ENCODE data around the gene ANLN.
"Not testable (repeated sequence)": the region's sequence is repeated elsewhere in the genome, so short reads cannot be mapped to it uniquely, and the experiment has no call there.

The ANLN gene

GRCh38 chr7:36462551-36463137, 73.0 kb downstream of the ANLN start:
- no peak for DNase-seq

GRCh38 chr7:36464271-36464670, 74.6 kb downstream of the ANLN start:
- no peak for DNase-seq

- DNase-seq, result not testable (repeated sequence)
Observed at GRCh38 chr7:36466001-36466400, 76.3 kb downstream of the ANLN start.

GRCh38 chr7:36468370-36469101, 78.9 kb downstream of the ANLN start:
- DNase-seq, result no peak

GRCh38 chr7:36469236-36469635, 79.6 kb downstream of the ANLN start:
- no peak for DNase-seq

- DNase-seq, result no peak
Observed at GRCh38 chr7:36472141-36472729, 82.6 kb downstream of the ANLN start.

GRCh38 chr7:36473454-36474282, 84.0 kb downstream of the ANLN start:
- DNase-seq, result peak in 28 of 56 donors; percentile 2 to 70 (median 27)

- no peak for DNase-seq
Observed at GRCh38 chr7:36474283-36475010, 84.8 kb downstream of the ANLN start.

- no peak for DNase-seq
Observed at GRCh38 chr7:36475011-36475342, 85.3 kb downstream of the ANLN start.

GRCh38 chr7:36475381-36475780, 85.7 kb downstream of the ANLN start:
- no peak for DNase-seq

GRCh38 chr7:36478745-36479144, 89.1 kb downstream of the ANLN start:
- DNase-seq, result no peak

- DNase-seq, result peak in 28 of 56 donors; percentile 3 to 65 (median 28)
Observed at GRCh38 chr7:36483853-36484252, 94.2 kb downstream of the ANLN start.

GRCh38 chr7:36484265-36484664, 94.6 kb downstream of the ANLN start:
- DNase-seq, result no peak

GRCh38 chr7:36486336-36486735, 96.7 kb downstream of the ANLN start:
- peak in 8 of 56 donors; percentile 10 to 44 (median 13) for DNase-seq

- DNase-seq, result peak in 10 of 56 donors; percentile 2 to 63 (median 11)
Observed at GRCh38 chr7:36487756-36488336, 98.2 kb downstream of the ANLN start.

- DNase-seq, result not testable (repeated sequence)
Observed at GRCh38 chr7:36488672-36489071, 99.0 kb downstream of the ANLN start.

- DNase-seq, result no peak
Observed at GRCh38 chr7:36490419-36490830, 100.8 kb downstream of the ANLN start.

- no peak for DNase-seq
Observed at GRCh38 chr7:36491317-36491716, 101.7 kb downstream of the ANLN start.

GRCh38 chr7:36496576-36496975, 106.9 kb downstream of the ANLN start:
- no peak for DNase-seq

- not testable (repeated sequence) for DNase-seq
Observed at GRCh38 chr7:36497176-36497575, 107.5 kb downstream of the ANLN start.

GRCh38 chr7:36497775-36498174, 108.1 kb downstream of the ANLN start:
- no peak for DNase-seq
